ENCODE results near the gene SMIM22. TPM values are rescaled to one million over a fixed set of nuclear protein-coding genes. Genes with fewer than 3 reads are reported as not detected.
A peak's percentile ranks its signal among the peaks of the same experiment; 100 is the strongest.

Gene SMIM22
- total and polyA plus RNA-seq, 2 donors (not counting 1 experiment from before 2014, with no cell fraction given) = not detected

DNA sequence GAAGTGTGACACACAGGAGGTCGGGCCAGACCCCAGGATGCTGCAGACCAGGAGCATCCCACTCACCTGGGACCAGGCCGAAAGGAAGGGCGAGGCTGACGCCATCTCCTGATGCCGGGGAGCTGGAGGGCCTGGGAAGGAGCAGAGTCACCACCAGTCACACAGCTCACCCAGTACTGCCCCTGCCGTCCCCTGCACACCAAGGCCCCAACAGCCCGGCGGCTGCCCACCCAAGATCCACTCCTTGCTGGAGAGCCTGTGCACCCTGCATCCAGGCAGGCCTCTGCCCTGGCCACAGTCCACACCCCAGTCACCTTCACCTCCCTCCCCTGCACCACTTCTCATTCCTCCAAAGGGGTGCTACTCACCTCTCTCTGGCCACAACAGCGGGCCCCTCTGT is 33.0 kb upstream of the SMIM22 start:
- H3K27me3 ChIP-seq (ENCODE audit: control insufficient read depth, insufficient read depth, low read length) = no peaks in the 10 kb centered on the region
- H3K9ac ChIP-seq (ENCODE audit: insufficient read depth, low read length) = no peak overlapping the region
- H3K9me3 ChIP-seq (ENCODE audit: control insufficient read depth, insufficient read depth, low read depth, low read length) = no peaks in the 10 kb centered on the region
- H3K27ac ChIP-seq (ENCODE audit: insufficient read depth, low read length) = no peak overlapping the region
- H3K79me2 ChIP-seq (ENCODE audit: control insufficient read depth, insufficient read depth, low read length) = peaks cover 18% of the 10 kb centered on the region
- TF ChIP-seq, protein P1, sequence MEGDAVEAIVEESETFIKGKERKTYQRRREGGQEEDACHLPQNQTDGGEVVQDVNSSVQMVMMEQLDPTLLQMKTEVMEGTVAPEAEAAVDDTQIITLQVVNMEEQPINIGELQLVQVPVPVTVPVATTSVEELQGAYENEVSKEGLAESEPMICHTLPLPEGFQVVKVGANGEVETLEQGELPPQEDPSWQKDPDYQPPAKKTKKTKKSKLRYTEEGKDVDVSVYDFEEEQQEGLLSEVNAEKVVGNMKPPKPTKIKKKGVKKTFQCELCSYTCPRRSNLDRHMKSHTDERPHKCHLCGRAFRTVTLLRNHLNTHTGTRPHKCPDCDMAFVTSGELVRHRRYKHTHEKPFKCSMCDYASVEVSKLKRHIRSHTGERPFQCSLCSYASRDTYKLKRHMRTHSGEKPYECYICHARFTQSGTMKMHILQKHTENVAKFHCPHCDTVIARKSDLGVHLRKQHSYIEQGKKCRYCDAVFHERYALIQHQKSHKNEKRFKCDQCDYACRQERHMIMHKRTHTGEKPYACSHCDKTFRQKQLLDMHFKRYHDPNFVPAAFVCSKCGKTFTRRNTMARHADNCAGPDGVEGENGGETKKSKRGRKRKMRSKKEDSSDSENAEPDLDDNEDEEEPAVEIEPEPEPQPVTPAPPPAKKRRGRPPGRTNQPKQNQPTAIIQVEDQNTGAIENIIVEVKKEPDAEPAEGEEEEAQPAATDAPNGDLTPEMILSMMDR (conservative IDR thresholded peaks at IDR 0.05 in 1 of 2, IDR thresholded peaks at IDR 0.05 in 1 of 2; ENCODE audit: low read depth in 1 of 2, low read length in 2 of 2) = no peak
- TF ChIP-seq EZH2 (IDR thresholded peaks at IDR 0.05; ENCODE audit: low read length, missing control alignments) = no peak
- peaks cover 20% of the 10 kb centered on the region for H3K36me3 ChIP-seq (ENCODE audit: control insufficient read depth, insufficient read depth, low read length)
- H3K4me3 ChIP-seq (replicated peaks in 1 of 4; ENCODE audit: control extremely low read depth in 1 of 4, insufficient read depth in 1 of 4, low read depth in 3 of 4, low read length in 4 of 4) = no peak overlapping the region
- H4K20me1 ChIP-seq (ENCODE audit: control insufficient read depth, extremely low read depth, insufficient read depth, low read length) = no peaks in the 10 kb centered on the region
- H2AFZ ChIP-seq (ENCODE audit: low read length) = no peak overlapping the region
- DNase-seq (ENCODE audit: low read depth in 2 of 2) = no peak
- no peak overlapping the region for H3K4me2 ChIP-seq (ENCODE audit: extremely low read depth, insufficient read depth, low read length)
- peaks cover 7% of the 10 kb centered on the region for H3K4me1 ChIP-seq (ENCODE audit: control insufficient read depth, extremely low read depth, insufficient read depth, low read length)

DNA sequence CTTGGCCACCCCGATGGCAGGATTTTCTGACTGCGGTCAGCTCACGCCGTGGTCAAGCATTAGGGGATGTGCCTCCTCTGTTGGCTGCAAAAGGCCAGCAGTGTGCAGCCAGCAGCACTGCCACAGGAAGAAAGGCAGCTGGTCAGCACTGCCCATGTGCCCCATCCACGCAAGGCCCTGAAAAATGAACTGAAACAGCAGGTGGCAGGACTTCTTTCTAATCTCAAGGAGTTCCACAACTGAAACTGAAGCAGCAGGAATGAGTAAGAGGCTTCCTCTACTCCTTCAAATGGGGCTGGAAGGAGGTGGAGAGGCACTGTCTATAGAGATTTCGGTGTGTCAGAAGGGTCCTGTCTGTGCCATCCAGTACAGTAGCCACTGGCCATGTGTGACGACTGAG is 31.4 kb upstream of the SMIM22 start:
- Histone ChIP-seq H3K27me3 (ENCODE audit: control insufficient read depth, insufficient read depth, low read length) (no peaks in the 10 kb centered on the region), H2AFZ (ENCODE audit: low read length) (no peak overlapping the region), H3K4me2 (ENCODE audit: extremely low read depth, insufficient read depth, low read length) (no peak overlapping the region), H3K79me2 (ENCODE audit: control insufficient read depth, insufficient read depth, low read length) (peaks cover 18% of the 10 kb centered on the region), H3K9ac (ENCODE audit: insufficient read depth, low read length) (no peak overlapping the region), H3K4me3 (replicated peaks in 1 of 4; ENCODE audit: control extremely low read depth in 1 of 4, insufficient read depth in 1 of 4, low read depth in 3 of 4, low read length in 4 of 4) (no peak overlapping the region), H3K36me3 (ENCODE audit: control insufficient read depth, insufficient read depth, low read length) (peaks cover 17% of the 10 kb centered on the region), H3K9me3 (ENCODE audit: control insufficient read depth, insufficient read depth, low read depth, low read length) (no peaks in the 10 kb centered on the region), H3K4me1 (ENCODE audit: control insufficient read depth, extremely low read depth, insufficient read depth, low read length) (peaks cover 11% of the 10 kb centered on the region), H4K20me1 (ENCODE audit: control insufficient read depth, extremely low read depth, insufficient read depth, low read length) (no peaks in the 10 kb centered on the region), H3K27ac (ENCODE audit: insufficient read depth, low read length) (no peak overlapping the region)
- DNase-seq (ENCODE audit: low read depth in 2 of 2) = no peak
- TF ChIP-seq EZH2 (IDR thresholded peaks at IDR 0.05; ENCODE audit: low read length, missing control alignments) = no peak
- TF ChIP-seq, protein P1 (conservative IDR thresholded peaks at IDR 0.05 in 1 of 2, IDR thresholded peaks at IDR 0.05 in 1 of 2; ENCODE audit: low read depth in 1 of 2, low read length in 2 of 2) = no peak

DNA sequence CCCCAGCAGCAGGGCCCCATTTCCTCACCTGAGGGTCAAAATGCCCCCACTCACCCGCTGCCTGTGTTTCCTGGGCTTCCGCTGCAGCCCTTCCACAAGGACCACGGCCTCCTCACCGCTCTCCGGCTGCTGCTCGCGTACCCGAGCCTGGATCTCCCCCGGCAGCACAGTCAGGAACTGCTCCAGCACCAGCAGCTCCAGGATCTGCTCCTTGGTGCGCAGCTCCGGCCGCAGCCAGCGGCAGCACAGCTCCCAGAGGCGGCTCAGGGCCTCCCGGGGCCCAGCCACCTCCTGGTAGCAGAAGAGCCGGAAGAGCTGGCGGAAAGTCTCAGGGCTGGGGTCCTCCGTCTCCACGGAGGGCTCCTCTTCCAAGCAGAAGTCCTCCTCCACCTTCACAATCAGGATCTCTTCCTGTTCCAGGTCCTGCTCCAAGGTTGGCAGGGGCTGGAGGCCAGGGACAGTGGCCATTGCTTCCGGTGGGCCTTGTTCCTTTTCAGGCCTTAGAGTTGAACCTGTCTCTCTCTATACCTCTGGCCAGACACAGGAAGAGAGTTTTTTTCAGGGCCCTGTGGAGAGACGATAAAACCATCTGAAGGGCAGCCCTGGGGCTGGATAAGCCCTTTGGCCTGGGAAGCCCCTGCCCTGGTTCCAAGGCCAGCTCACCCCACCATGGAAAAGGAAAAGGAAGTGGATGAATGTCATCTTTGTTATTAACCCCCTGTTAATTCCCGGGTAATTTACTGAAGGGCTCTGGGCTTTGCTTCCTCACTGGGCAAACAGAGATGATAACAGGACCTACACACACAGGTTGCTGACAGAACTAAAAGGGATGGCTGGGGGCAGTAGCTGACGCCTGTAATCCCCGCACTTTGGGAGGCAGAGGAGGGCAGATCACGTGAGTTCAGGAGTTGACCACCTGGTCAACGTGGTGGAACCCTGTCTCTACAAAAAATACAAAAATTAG is 29.4 kb upstream of the SMIM22 start:
- Histone ChIP-seq H3K9ac (ENCODE audit: insufficient read depth, low read length) (peak overlapping the region; percentile 88), H3K4me2 (ENCODE audit: extremely low read depth, insufficient read depth, low read length) (peak overlapping the region; percentile 90), H3K4me1 (ENCODE audit: control insufficient read depth, extremely low read depth, insufficient read depth, low read length) (peaks cover 11% of the 10 kb centered on the region), H4K20me1 (ENCODE audit: control insufficient read depth, extremely low read depth, insufficient read depth, low read length) (no peaks in the 10 kb centered on the region), H3K9me3 (ENCODE audit: control insufficient read depth, insufficient read depth, low read depth, low read length) (no peaks in the 10 kb centered on the region), H3K4me3 (replicated peaks in 1 of 4; ENCODE audit: control extremely low read depth in 1 of 4, insufficient read depth in 1 of 4, low read depth in 3 of 4, low read length in 4 of 4) (peak overlapping the region; percentile 71 to 96 (median 80)), H3K27me3 (ENCODE audit: control insufficient read depth, insufficient read depth, low read length) (no peaks in the 10 kb centered on the region), H2AFZ (ENCODE audit: low read length) (no peak overlapping the region), H3K79me2 (ENCODE audit: control insufficient read depth, insufficient read depth, low read length) (peaks cover 18% of the 10 kb centered on the region), H3K36me3 (ENCODE audit: control insufficient read depth, insufficient read depth, low read length) (peaks cover 10% of the 10 kb centered on the region), H3K27ac (ENCODE audit: insufficient read depth, low read length) (peak overlapping the region; percentile 77)
- DNase-seq (ENCODE audit: low read depth in 2 of 2) = no peak
- TF ChIP-seq EZH2 (IDR thresholded peaks at IDR 0.05; ENCODE audit: low read length, missing control alignments) = no peak
- TF ChIP-seq, protein P1 (conservative IDR thresholded peaks at IDR 0.05 in 1 of 2, IDR thresholded peaks at IDR 0.05 in 1 of 2; ENCODE audit: low read depth in 1 of 2, low read length in 2 of 2) = no peak
